ENCODE results near the gene NCR3LG1.

NCR3LG1 gene

GRCh38 chr11:17375547-17375946, 23.9 kb downstream of the NCR3LG1 start:
- DNase-seq = no peak

GRCh38 chr11:17376493-17376892, 24.9 kb downstream of the NCR3LG1 start:
- DNase-seq = no peak

- DNase-seq = no peak
Observed at GRCh38 chr11:17378655-17379054, 27.1 kb downstream of the NCR3LG1 start.

- DNase-seq = no peak
Observed at GRCh38 chr11:17379383-17380180, 28.0 kb downstream of the NCR3LG1 start.

- DNase-seq = no peak
Observed at GRCh38 chr11:17381156-17381555, 29.6 kb downstream of the NCR3LG1 start.

GRCh38 chr11:17382046-17382728, 30.6 kb downstream of the NCR3LG1 start:
- no peak for DNase-seq

- peak; percentile 36 for DNase-seq
Observed at GRCh38 chr11:17383461-17383860, 31.9 kb downstream of the NCR3LG1 start.

- DNase-seq = peak; percentile 93
Observed at GRCh38 chr11:17384002-17384511, 32.5 kb downstream of the NCR3LG1 start.

- DNase-seq = no peak
Observed at GRCh38 chr11:17385492-17385891, 33.9 kb downstream of the NCR3LG1 start.

GRCh38 chr11:17385926-17386325, 34.3 kb downstream of the NCR3LG1 start:
- no peak for DNase-seq

- peak; percentile 80 for DNase-seq
Observed at GRCh38 chr11:17386331-17387084, 34.9 kb downstream of the NCR3LG1 start.

GRCh38 chr11:17387254-17387653, 35.7 kb downstream of the NCR3LG1 start:
- no peak for DNase-seq

- DNase-seq = no peak
Observed at GRCh38 chr11:17387811-17388210, 36.2 kb downstream of the NCR3LG1 start.

GRCh38 chr11:17388609-17389210, 37.1 kb downstream of the NCR3LG1 start, which contains the start of gene KCNJ11:
Gene KCNJ11 (minus strand): TSS chr11:17388659. CDS start chr11:17388091, 568 bp downstream.
- DNase-seq = no peak

GRCh38 chr11:17389211-17389956, 37.8 kb downstream of the NCR3LG1 start:
- peak; percentile 81 for DNase-seq

- DNase-seq = no peak
Observed at GRCh38 chr11:17389957-17390649, 38.5 kb downstream of the NCR3LG1 start.

GRCh38 chr11:17391493-17392355, 40.1 kb downstream of the NCR3LG1 start:
- no peak for DNase-seq

GRCh38 chr11:17392872-17393271, 41.3 kb downstream of the NCR3LG1 start:
- DNase-seq = no peak

GRCh38 chr11:17393472-17393871, 41.9 kb downstream of the NCR3LG1 start:
- DNase-seq = no peak

- no peak for DNase-seq
Observed at GRCh38 chr11:17394743-17395390, 43.3 kb downstream of the NCR3LG1 start.

All from hematopoietic multipotent progenitor cell treated with erythropoietin and hydrocortisone succinate and interleukin-3 and kit ligand, for 4 days (in vitro differentiated cells).